A673 (cell line): ENCODE results near the gene CREB3L2.

ENCODE experiments used
- CTCF ChIP-seq: fragments of 300-800, 200-600 bp; sonication (generic); conservative IDR thresholded peaks from 2 replicates; pipeline ENCODE4 v1.5.1; 2017; ENCODE audit warnings: low read depth, mild to moderate bottlenecking, antibody characterized with exemption, low read length, moderate library complexity, mixed read lengths
- EZH2 ChIP-seq: fragments of 200-600 bp; sonication (generic); IDR thresholded peaks from 2 replicates; pipeline ENCODE4 v1.6.1; 2017; ENCODE audit warnings: borderline replicate concordance, low read depth, mild to moderate bottlenecking, mixed read lengths, antibody characterized with exemption, low read length; ENCODE audit not compliant: poor library complexity, severe bottlenecking

DNA sequence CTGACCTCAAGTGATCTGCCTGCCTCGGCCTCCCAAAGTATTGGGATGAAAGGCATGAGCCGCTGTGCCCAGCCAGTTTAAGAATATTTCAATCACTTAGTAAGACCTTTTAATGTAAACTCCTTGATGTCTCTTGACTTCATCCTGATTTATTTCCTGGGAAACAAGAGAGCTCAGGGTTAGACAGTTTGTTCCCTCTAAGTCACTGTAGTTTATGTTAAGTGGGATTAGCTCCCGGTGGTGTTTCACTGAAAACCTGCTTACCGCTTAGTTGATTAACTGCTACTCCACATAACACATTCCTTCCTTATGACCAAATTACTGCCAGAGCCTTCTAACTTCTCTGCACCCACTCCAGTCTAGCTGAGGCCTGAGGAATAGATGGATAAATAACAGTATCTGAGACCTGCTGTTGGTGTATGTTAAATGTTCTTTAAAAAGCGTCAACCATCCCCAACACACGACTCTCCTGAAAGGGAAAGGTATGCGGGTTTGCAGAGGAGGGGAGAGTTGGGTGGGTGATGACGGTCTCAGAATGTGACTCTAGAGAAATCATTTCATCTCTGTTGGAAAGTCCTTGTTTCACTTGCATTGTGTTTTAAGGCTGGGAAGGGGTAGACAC is 48.7 kb downstream of the CREB3L2 start:
- TF ChIP-seq CTCF (no peak), EZH2 (no peak)
